ENCODE measurements around the gene ZNF846.
"Not testable (repeated sequence)": the region's sequence is repeated elsewhere in the genome, so short reads cannot be mapped to it uniquely, and the experiment has no call there.

GRCh38 chr19:9730056-9730455 is 38.5 kb downstream of the ZNF846 start:
- TF ChIP-seq, protein P1, sequence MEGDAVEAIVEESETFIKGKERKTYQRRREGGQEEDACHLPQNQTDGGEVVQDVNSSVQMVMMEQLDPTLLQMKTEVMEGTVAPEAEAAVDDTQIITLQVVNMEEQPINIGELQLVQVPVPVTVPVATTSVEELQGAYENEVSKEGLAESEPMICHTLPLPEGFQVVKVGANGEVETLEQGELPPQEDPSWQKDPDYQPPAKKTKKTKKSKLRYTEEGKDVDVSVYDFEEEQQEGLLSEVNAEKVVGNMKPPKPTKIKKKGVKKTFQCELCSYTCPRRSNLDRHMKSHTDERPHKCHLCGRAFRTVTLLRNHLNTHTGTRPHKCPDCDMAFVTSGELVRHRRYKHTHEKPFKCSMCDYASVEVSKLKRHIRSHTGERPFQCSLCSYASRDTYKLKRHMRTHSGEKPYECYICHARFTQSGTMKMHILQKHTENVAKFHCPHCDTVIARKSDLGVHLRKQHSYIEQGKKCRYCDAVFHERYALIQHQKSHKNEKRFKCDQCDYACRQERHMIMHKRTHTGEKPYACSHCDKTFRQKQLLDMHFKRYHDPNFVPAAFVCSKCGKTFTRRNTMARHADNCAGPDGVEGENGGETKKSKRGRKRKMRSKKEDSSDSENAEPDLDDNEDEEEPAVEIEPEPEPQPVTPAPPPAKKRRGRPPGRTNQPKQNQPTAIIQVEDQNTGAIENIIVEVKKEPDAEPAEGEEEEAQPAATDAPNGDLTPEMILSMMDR (IDR thresholded peaks at IDR 0.05): not testable (repeated sequence)
- not testable (repeated sequence) for TF ChIP-seq POLR2AphosphoS5, EP300, POLR2A (IDR thresholded peaks at IDR 0.05)

All from gastroesophageal sphincter (tissue), 3 donors.